CD14-positive monocyte (primary cell): Measurements from ENCODE around the gene BHLHE23. TPM values are rescaled to one million over a fixed set of nuclear protein-coding genes. Genes with fewer than 3 reads are reported as not detected.

Experiments used
- DNase-seq, 3 donors: peaks; one replicate each; pipeline ENCODE4 v3.0.0-alpha.2; 2011 to 2022
- H2AFZ ChIP-seq: 2 replicates; pipeline ENCODE4 v1.6.0; 2012; ENCODE audit warnings: mild to moderate bottlenecking, low read depth, low read length, inconsistent platforms; ENCODE audit not compliant: insufficient read depth, poor library complexity, severe bottlenecking
- H3K27ac ChIP-seq, 2 donors: 1 replicate in 1 of 2; 2 replicates in 1 of 2; pipeline ENCODE4 v1.5.1; 2012 to 2013; ENCODE audit warnings: low read length in 2 of 2, control low read depth in 1 of 2, inconsistent platforms in 1 of 2, low read depth in 1 of 2, mild to moderate bottlenecking in 1 of 2
- H3K27me3 ChIP-seq, 2 donors: one replicate each; pipeline versions ENCODE4 v1.6.0 to v1.6.1; 2011 to 2013; ENCODE audit warnings: low read length in 2 of 2; ENCODE audit not compliant: control insufficient read depth in 2 of 2, insufficient read depth in 2 of 2
- H3K36me3 ChIP-seq, 2 donors: replicated peaks in 1 of 2; 1 replicate in 1 of 2; 2 replicates in 1 of 2; pipeline versions ENCODE4 v1.5.1 to v1.6.1; 2012 to 2013; ENCODE audit warnings: low read length in 2 of 2, control low read depth in 1 of 2, inconsistent platforms in 1 of 2, mild to moderate bottlenecking in 1 of 2; ENCODE audit not compliant: insufficient read depth in 2 of 2, control insufficient read depth in 1 of 2
- H3K4me1 ChIP-seq, 2 donors: 1 replicate in 1 of 2; 2 replicates in 1 of 2; pipeline versions ENCODE4 v1.5.1 to v1.6.1; 2012 to 2013; ENCODE audit warnings: low read length in 2 of 2, control low read depth in 1 of 2, inconsistent platforms in 1 of 2, mild to moderate bottlenecking in 1 of 2, moderate library complexity in 1 of 2; ENCODE audit not compliant: insufficient read depth in 2 of 2, control insufficient read depth in 1 of 2
- H3K4me2 ChIP-seq: replicated peaks from 2 replicates; pipeline ENCODE3; 2012; ENCODE audit warnings: low read length, moderate library complexity, mild to moderate bottlenecking; ENCODE audit not compliant: poor library complexity, severe bottlenecking; ENCODE audit errors: extremely low read depth
- H3K4me3 ChIP-seq, 3 experiments: fragments of 200-600 bp in 1 of 3; sonication (generic) in 1 of 3; replicated peaks in 1 of 3; 1 replicate in 2 of 3; 2 replicates in 1 of 3; pipeline ENCODE4 v1.5.1; 2011 to 2013; ENCODE audit warnings: low read length in 3 of 3, mild to moderate bottlenecking in 3 of 3, control low read depth in 2 of 3, low read depth in 2 of 3, inconsistent platforms in 1 of 3, moderate library complexity in 1 of 3
- H3K79me2 ChIP-seq: 2 replicates; pipeline ENCODE4 v1.6.0; 2012; ENCODE audit warnings: mild to moderate bottlenecking, control low read depth, inconsistent platforms, low read length, moderate library complexity; ENCODE audit not compliant: insufficient read depth
- H3K9ac ChIP-seq: 2 replicates; pipeline ENCODE4 v1.6.0; 2017; ENCODE audit warnings: low read length, mild to moderate bottlenecking; ENCODE audit not compliant: insufficient read depth, poor library complexity, severe bottlenecking
- H3K9me3 ChIP-seq, 2 donors: replicated peaks in 1 of 2; 1 replicate in 1 of 2; 2 replicates in 1 of 2; pipeline versions ENCODE4 v1.5.1 to v1.6.1; 2012 to 2013; ENCODE audit warnings: low read length in 2 of 2, control low read depth in 1 of 2; ENCODE audit not compliant: control insufficient read depth in 1 of 2, insufficient read depth in 1 of 2
- H4K20me1 ChIP-seq: 2 replicates; pipeline ENCODE4 v1.6.0; 2012; ENCODE audit warnings: mild to moderate bottlenecking, low read length, control low read depth, moderate library complexity; ENCODE audit not compliant: insufficient read depth
- H3K27ac Mint-ChIP-seq, 7 donors: one replicate each; pipeline ENCODE4 v1.8.0; 2020; ENCODE audit warnings: mild to moderate bottlenecking in 7 of 7, mixed read lengths in 7 of 7, moderate library complexity in 6 of 7, inconsistent platforms in 2 of 7
- H3K27me3 Mint-ChIP-seq, 3 donors: one replicate each; pipeline ENCODE4 v1.8.0; 2021 to 2022; ENCODE audit warnings: low read depth in 3 of 3, mild to moderate bottlenecking in 3 of 3, mixed read lengths in 3 of 3, moderate library complexity in 3 of 3, inconsistent platforms in 1 of 3
- H3K36me3 Mint-ChIP-seq, 2 donors: one replicate each; pipeline ENCODE4 v1.8.0; 2020; ENCODE audit warnings: mixed read lengths in 2 of 2, inconsistent platforms in 1 of 2, mild to moderate bottlenecking in 1 of 2
- H3K4me1 Mint-ChIP-seq: one replicate; pipeline ENCODE4 v1.8.0; 2020; ENCODE audit warnings: mild to moderate bottlenecking, mixed read lengths
- H3K4me3 Mint-ChIP-seq, 2 donors: one replicate each; pipeline ENCODE4 v1.8.0; 2020; ENCODE audit warnings: mild to moderate bottlenecking in 2 of 2, mixed read lengths in 2 of 2, moderate library complexity in 1 of 2
- H3K9me3 Mint-ChIP-seq, 7 donors: one replicate each; pipeline ENCODE4 v1.8.0; 2020 to 2022; ENCODE audit warnings: mixed read lengths in 7 of 7, mild to moderate bottlenecking in 6 of 7, moderate library complexity in 6 of 7, inconsistent platforms in 2 of 7
- whole genome bisulfite sequencing: methylation state at CpG from one replicate; pipeline ENCODE4 v1.1.5; 2013; ENCODE audit warnings: missing lambda C conversion rate; ENCODE audit not compliant: insufficient coverage; 5-methylcytosine and 5-hydroxymethylcytosine counted together
- intact Hi-C, 2 donors: fragments of 100-400 bp; cut with micrococcal nuclease; formaldehyde crosslinking; loops; one replicate each; pipeline versions ENCODE4 v1.15.0 to v1.15.1; 2023
- polyA plus RNA-seq, 3 donors: library from polyadenylated mRNA; depleted of rRNA in 1 of 3; unstranded in 2 of 3; stranded (reverse) in 1 of 3; fragments of 300-500 nt in 2 of 3; fragments of >200 nt in 1 of 3; fragmentation: Illumina TruSeq in 2 of 3; gene quantifications; 1 replicate in 2 of 3; 2 replicates in 1 of 3; pipeline ENCODE4 v1.2.3, GENCODE V29; 2012 to 2021
- TF ChIP-seq, protein P1 (sequence below): fragments of 200-600 bp; IDR thresholded peaks from one replicate; pipeline ENCODE4 v1.8.0; 2022; ENCODE audit warnings: antibody characterized with exemption, mild to moderate bottlenecking

The BHLHE23 gene
- polyA plus RNA-seq, 3 donors, result not detected

DNA sequence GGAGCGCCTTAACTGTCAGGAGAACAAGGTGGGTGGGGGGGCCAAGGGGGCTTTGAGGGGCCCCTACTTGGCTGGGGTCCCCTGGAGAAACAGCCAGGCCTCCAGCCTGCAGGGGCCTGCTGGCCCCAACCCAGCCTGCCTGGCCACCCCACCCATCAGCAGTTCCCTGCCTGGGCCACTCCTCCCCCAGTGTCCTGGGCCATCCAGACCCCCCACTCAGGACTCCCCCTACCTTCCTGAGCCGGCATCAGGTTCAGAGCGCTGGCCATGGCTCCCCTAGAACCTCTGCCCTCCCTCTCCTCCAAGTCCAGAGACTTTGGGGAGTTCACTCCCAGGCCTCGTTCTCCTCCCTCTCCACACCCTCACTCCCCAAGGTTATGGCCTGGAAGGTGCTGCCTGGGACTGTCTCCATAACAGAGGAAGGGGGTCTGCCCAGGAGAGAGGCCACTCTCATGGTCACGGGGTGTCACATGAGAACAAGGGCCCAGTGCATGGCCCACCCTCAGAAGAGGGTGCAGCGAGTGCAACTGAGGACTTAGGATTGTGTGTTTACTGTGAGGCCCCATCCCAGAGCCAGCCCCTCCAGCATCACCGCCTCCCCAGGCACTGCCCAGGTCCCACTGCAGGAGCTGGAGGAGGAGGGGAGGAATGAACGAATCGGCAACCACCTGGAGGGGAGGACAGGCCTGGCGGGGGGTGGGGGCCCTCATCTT, 48.2 kb downstream of the BHLHE23 start:
- no peaks in the 10 kb centered on the region for H3K27me3 ChIP-seq
- no peak overlapping the region for H3K4me3 ChIP-seq
- no peaks in the 10 kb centered on the region for H4K20me1 ChIP-seq
- H3K9ac ChIP-seq, result no peak overlapping the region
- H3K79me2 ChIP-seq, result peaks cover 5% of the 10 kb centered on the region
- no peaks in the 10 kb centered on the region for H3K9me3 Mint-ChIP-seq
- H3K27ac Mint-ChIP-seq, result no peak overlapping the region
- H3K36me3 Mint-ChIP-seq, result peaks cover 22 to 41% of the 10 kb centered on the region in 2 donors
- peaks cover 32% of the 10 kb centered on the region for H3K4me1 Mint-ChIP-seq
- intact Hi-C loops, result no loop called here
- no peak overlapping the region for H2AFZ ChIP-seq
- no peaks in the 10 kb centered on the region for H3K9me3 ChIP-seq
- H3K36me3 ChIP-seq, result peaks cover 9 to 28% of the 10 kb centered on the region in 2 donors
- no peak overlapping the region for H3K27ac ChIP-seq
- H3K4me2 ChIP-seq, result no peak overlapping the region
- TF ChIP-seq, protein P1, sequence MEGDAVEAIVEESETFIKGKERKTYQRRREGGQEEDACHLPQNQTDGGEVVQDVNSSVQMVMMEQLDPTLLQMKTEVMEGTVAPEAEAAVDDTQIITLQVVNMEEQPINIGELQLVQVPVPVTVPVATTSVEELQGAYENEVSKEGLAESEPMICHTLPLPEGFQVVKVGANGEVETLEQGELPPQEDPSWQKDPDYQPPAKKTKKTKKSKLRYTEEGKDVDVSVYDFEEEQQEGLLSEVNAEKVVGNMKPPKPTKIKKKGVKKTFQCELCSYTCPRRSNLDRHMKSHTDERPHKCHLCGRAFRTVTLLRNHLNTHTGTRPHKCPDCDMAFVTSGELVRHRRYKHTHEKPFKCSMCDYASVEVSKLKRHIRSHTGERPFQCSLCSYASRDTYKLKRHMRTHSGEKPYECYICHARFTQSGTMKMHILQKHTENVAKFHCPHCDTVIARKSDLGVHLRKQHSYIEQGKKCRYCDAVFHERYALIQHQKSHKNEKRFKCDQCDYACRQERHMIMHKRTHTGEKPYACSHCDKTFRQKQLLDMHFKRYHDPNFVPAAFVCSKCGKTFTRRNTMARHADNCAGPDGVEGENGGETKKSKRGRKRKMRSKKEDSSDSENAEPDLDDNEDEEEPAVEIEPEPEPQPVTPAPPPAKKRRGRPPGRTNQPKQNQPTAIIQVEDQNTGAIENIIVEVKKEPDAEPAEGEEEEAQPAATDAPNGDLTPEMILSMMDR, result no peak
- 65% methylated on average over 4 of the region's 10 CpGs for WGBS
- H3K4me3 Mint-ChIP-seq, result no peak overlapping the region
- no peak for DNase-seq
- H3K4me1 ChIP-seq, result peaks cover 24 to 25% of the 10 kb centered on the region in 2 donors
- peaks cover 0 to 2% (median 0%) of the 10 kb centered on the region in 3 donors for H3K27me3 Mint-ChIP-seq

DNA sequence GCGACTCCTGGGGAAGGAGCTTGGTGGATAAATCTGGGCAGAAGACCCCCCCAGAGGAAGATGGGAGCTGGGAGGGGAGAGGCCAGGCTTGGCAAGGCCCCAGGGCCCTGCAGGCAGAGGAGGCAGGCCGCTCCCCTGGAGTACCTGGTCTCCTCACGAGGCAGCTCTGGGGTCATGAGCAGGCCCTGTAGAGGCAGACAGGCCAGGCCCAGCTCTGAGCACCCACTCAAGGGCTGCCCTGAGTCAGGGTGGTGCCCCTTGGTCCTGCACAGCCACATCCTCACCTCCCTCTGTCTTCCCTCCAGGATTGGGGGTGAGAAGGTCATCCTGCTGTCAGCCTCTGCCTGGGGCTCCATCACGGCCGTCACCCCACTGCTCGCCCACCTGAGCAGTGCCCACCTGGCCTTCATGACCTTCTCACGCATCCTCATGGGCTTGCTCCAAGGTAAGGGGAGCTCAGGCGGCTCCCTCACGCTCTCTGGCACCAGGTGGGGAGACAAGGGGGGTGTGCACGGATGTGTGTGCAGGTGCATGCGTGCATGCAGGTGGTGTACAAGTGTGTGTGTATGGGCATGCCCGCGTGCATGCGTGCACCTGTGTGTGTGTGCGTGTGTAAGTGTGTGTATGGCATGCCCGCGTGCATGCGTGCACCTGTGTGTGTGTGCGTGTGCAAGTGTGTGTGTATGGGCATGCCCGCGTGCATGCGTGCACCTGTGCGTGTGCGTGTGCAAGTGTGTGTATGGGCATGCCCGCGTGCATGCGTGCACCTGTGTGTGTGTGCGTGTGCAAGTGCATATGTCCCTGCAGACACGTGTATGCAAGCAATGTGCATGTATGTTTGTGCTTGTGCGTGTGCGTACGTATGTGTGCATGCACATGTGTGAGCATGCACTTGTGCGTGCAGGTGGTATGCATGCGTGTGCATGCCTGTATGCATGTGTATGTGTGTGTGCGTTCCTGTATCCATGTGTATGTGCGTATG, 49.3 kb downstream of the BHLHE23 start:
- H4K20me1 ChIP-seq, result no peaks in the 10 kb centered on the region
- H3K4me1 ChIP-seq, result peaks cover 33 to 34% of the 10 kb centered on the region in 2 donors
- no peak for DNase-seq
- peaks cover 0 to 2% (median 0%) of the 10 kb centered on the region in 3 donors for H3K27me3 Mint-ChIP-seq
- H3K4me1 Mint-ChIP-seq, result peaks cover 40% of the 10 kb centered on the region
- H3K27ac ChIP-seq, result no peak overlapping the region
- no peak overlapping the region for H2AFZ ChIP-seq
- no peaks in the 10 kb centered on the region for H3K27me3 ChIP-seq
- H3K9me3 Mint-ChIP-seq, result no peaks in the 10 kb centered on the region
- 98% methylated on average over 26 of the region's 36 CpGs for WGBS
- no peak overlapping the region for H3K4me2 ChIP-seq
- H3K4me3 ChIP-seq, result no peak overlapping the region
- TF ChIP-seq, protein P1, result no peak
- peaks cover 6% of the 10 kb centered on the region for H3K79me2 ChIP-seq
- no peak overlapping the region for H3K27ac Mint-ChIP-seq
- peaks cover 4 to 16% of the 10 kb centered on the region in 2 donors for H3K36me3 ChIP-seq
- intact Hi-C loops, result no loop called here
- H3K4me3 Mint-ChIP-seq, result no peak overlapping the region
- H3K9me3 ChIP-seq, result no peaks in the 10 kb centered on the region
- peaks cover 18 to 33% of the 10 kb centered on the region in 2 donors for H3K36me3 Mint-ChIP-seq
- H3K9ac ChIP-seq, result no peak overlapping the region
